ENCODE results near the gene NEDD9.
A peak's percentile ranks its signal among the peaks of the same experiment; 100 is the strongest.

NEDD9 gene

GRCh38 chr6:11172501-11173327, 59.8 kb downstream of the NEDD9 start:
- Histone ChIP-seq H3K36me3 (replicated peaks; ENCODE audit: low read depth, low read length) (no peaks in the 10 kb centered on the region), H3K79me2 (ENCODE audit: low read length) (no peaks in the 10 kb centered on the region), H3K27me3 (ENCODE audit: low read depth, low read length) (no peaks in the 10 kb centered on the region), H3K9me3 (ENCODE audit: insufficient read depth, low read length) (no peaks in the 10 kb centered on the region), H3K27ac (ENCODE audit: low read length) (no peak overlapping the region), H3K4me1 (ENCODE audit: low read length) (peaks cover 7% of the 10 kb centered on the region; the same call in 1 of the 2 replicates), H3K9ac (ENCODE audit: low read length) (no peak overlapping the region; the same call in 1 of the 2 replicates), H3K4me2 (ENCODE audit: low read length) (peak overlapping the region; percentile 52), H3K4me3 (ENCODE audit: low read length) (peak overlapping the region; percentile 35), H4K20me1 (ENCODE audit: insufficient read depth, low read length) (no peaks in the 10 kb centered on the region), H2AFZ (ENCODE audit: low read depth, low read length) (peak overlapping the region; percentile 51; the same call in 1 of the 2 replicates)
- TF ChIP-seq CTCF (IDR thresholded peaks at IDR 0.05; ENCODE audit: low read depth, low read length) = peak; percentile 72
- no peak for TF ChIP-seq EZH2phosphoT487 (IDR thresholded peaks at IDR 0.05; ENCODE audit: low read depth)

- no peaks in the 10 kb centered on the region for H3K9me3 ChIP-seq (ENCODE audit: insufficient read depth, low read length)
- H3K4me2 ChIP-seq (ENCODE audit: low read length) = peak overlapping the region; percentile 52; the same call in 1 of the 2 replicates
- no peak overlapping the region for H3K27ac ChIP-seq (ENCODE audit: low read length)
- no peaks in the 10 kb centered on the region for H3K79me2 ChIP-seq (ENCODE audit: low read length)
- no peak for TF ChIP-seq EZH2phosphoT487 (IDR thresholded peaks at IDR 0.05; ENCODE audit: low read depth)
- TF ChIP-seq CTCF (IDR thresholded peaks at IDR 0.05; ENCODE audit: low read depth, low read length) = no peak
- no peaks in the 10 kb centered on the region for H3K36me3 ChIP-seq (replicated peaks; ENCODE audit: low read depth, low read length)
- H2AFZ ChIP-seq (ENCODE audit: low read depth, low read length) = no peak overlapping the region
- H3K27me3 ChIP-seq (ENCODE audit: low read depth, low read length) = no peaks in the 10 kb centered on the region
- no peak overlapping the region for H3K9ac ChIP-seq (ENCODE audit: low read length)
- H4K20me1 ChIP-seq (ENCODE audit: insufficient read depth, low read length) = no peaks in the 10 kb centered on the region
- H3K4me1 ChIP-seq (ENCODE audit: low read length) = peaks cover 7% of the 10 kb centered on the region; the same call in 1 of the 2 replicates
- H3K4me3 ChIP-seq (ENCODE audit: low read length) = no peak overlapping the region; the same call in 1 of the 2 replicates
Observed at GRCh38 chr6:11171952-11172351, 60.5 kb downstream of the NEDD9 start.

GRCh38 chr6:11168091-11168635, 64.3 kb downstream of the NEDD9 start:
- Histone ChIP-seq H3K4me1 (ENCODE audit: low read length) (peaks cover 23% of the 10 kb centered on the region), H3K27ac (ENCODE audit: low read length) (no peak overlapping the region), H2AFZ (ENCODE audit: low read depth, low read length) (no peak overlapping the region), H3K9me3 (ENCODE audit: insufficient read depth, low read length) (no peaks in the 10 kb centered on the region), H3K79me2 (ENCODE audit: low read length) (no peaks in the 10 kb centered on the region), H3K4me2 (ENCODE audit: low read length) (no peak overlapping the region), H3K27me3 (ENCODE audit: low read depth, low read length) (no peaks in the 10 kb centered on the region), H3K36me3 (replicated peaks; ENCODE audit: low read depth, low read length) (no peaks in the 10 kb centered on the region), H3K4me3 (ENCODE audit: low read length) (no peak overlapping the region), H3K9ac (ENCODE audit: low read length) (no peak overlapping the region), H4K20me1 (ENCODE audit: insufficient read depth, low read length) (no peaks in the 10 kb centered on the region)
- no peak for TF ChIP-seq EZH2phosphoT487 (IDR thresholded peaks at IDR 0.05; ENCODE audit: low read depth)
- TF ChIP-seq CTCF (IDR thresholded peaks at IDR 0.05; ENCODE audit: low read depth, low read length) = no peak

GRCh38 chr6:11166948-11167347, 65.5 kb downstream of the NEDD9 start:
- Histone ChIP-seq H4K20me1 (ENCODE audit: insufficient read depth, low read length) (no peaks in the 10 kb centered on the region), H3K4me1 (ENCODE audit: low read length) (peaks cover 16% of the 10 kb centered on the region), H2AFZ (ENCODE audit: low read depth, low read length) (no peak overlapping the region), H3K79me2 (ENCODE audit: low read length) (no peaks in the 10 kb centered on the region), H3K27me3 (ENCODE audit: low read depth, low read length) (no peaks in the 10 kb centered on the region), H3K27ac (ENCODE audit: low read length) (no peak overlapping the region), H3K9me3 (ENCODE audit: insufficient read depth, low read length) (no peaks in the 10 kb centered on the region), H3K4me2 (ENCODE audit: low read length) (no peak overlapping the region), H3K36me3 (replicated peaks; ENCODE audit: low read depth, low read length) (no peaks in the 10 kb centered on the region), H3K9ac (ENCODE audit: low read length) (no peak overlapping the region), H3K4me3 (ENCODE audit: low read length) (no peak overlapping the region)
- TF ChIP-seq EZH2phosphoT487 (IDR thresholded peaks at IDR 0.05; ENCODE audit: low read depth) = no peak
- no peak for TF ChIP-seq CTCF (IDR thresholded peaks at IDR 0.05; ENCODE audit: low read depth, low read length)
